ENCODE data around the gene TNKS2.

DNA sequence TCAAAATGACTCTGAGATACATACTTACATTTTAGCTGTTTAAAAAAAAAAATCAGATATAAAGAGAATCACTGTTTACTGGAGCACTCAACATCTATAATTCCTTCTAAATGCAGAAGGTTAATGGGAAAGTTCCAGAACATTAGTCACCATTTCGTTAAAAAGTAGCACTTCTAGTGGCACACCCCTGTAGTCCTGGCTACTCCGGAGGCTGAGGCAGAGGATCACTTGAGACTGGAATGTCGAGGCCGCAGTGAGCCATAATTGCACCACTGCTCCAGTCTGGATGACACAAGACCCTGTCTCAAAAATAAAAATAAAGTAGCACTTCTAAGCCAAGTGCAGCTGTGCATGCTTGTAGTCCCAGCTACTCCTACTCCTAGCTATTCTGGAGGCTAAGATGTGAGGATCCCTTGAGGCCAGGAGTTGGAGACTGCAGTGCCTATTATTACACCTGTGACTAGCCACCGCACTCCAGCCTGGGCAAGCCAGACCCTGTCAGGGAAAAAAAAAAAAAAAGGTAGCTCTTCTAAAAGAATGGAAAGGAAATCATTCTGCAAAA, 108.9 kb downstream of the TNKS2 start:
- TF ChIP-seq CTCF (IDR thresholded peaks at IDR 0.05) (no peak), EZH2 (IDR thresholded peaks at IDR 0.05; ENCODE audit: borderline replicate concordance, insufficient read depth, low read depth, low read length, poor library complexity, severe bottlenecking) (no peak)

Measured in B cell (primary cell).